ENCODE measurements around the gene CCT7. TPM values are rescaled to one million over a fixed set of nuclear protein-coding genes. Genes with fewer than 3 reads are reported as not detected.

Gene CCT7
- total RNA-seq, 6 experiments from 2014 or later, result 83.5 to 131 (median 99.4) TPM

- intact Hi-C loops (cut with DNase I), result no loop called here
- H3K4me1 ChIP-seq, result no peaks in the 10 kb centered on the region
- H3K4me3 ChIP-seq, result no peak overlapping the region
- H3K36me3 ChIP-seq, result peaks cover 0 to 19% (median 10%) of the 10 kb centered on the region in 4 donors
- TF ChIP-seq POLR2A (IDR thresholded peaks at IDR 0.05), result no peak
- TF ChIP-seq, protein P1, sequence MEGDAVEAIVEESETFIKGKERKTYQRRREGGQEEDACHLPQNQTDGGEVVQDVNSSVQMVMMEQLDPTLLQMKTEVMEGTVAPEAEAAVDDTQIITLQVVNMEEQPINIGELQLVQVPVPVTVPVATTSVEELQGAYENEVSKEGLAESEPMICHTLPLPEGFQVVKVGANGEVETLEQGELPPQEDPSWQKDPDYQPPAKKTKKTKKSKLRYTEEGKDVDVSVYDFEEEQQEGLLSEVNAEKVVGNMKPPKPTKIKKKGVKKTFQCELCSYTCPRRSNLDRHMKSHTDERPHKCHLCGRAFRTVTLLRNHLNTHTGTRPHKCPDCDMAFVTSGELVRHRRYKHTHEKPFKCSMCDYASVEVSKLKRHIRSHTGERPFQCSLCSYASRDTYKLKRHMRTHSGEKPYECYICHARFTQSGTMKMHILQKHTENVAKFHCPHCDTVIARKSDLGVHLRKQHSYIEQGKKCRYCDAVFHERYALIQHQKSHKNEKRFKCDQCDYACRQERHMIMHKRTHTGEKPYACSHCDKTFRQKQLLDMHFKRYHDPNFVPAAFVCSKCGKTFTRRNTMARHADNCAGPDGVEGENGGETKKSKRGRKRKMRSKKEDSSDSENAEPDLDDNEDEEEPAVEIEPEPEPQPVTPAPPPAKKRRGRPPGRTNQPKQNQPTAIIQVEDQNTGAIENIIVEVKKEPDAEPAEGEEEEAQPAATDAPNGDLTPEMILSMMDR (IDR thresholded peaks at IDR 0.05), result no peak
- ATAC-seq (no peak), DNase-seq (peak in 2 of 3 donors; percentile 40 to 58)
- no peaks in the 10 kb centered on the region for H3K9me3 ChIP-seq
- H3K27ac ChIP-seq, result no peak overlapping the region
- 30% methylated on average over 2 of the region's 10 CpGs for WGBS (ENCODE audit: insufficient coverage, low coverage, low lambda C conversion rate, missing lambda C conversion rate)
- no peaks in the 10 kb centered on the region for H3K27me3 ChIP-seq
Measured at GRCh38 chr2:73257425-73258125, 23.5 kb downstream of the CCT7 start.

GRCh38 chr2:73258186-73258912 is 24.2 kb downstream of the CCT7 start:
- H3K9me3 ChIP-seq, result no peaks in the 10 kb centered on the region
- WGBS (ENCODE audit: insufficient coverage, low coverage, low lambda C conversion rate, missing lambda C conversion rate), result no CpG with 5 or more reads among the region's 8 CpGs
- no peaks in the 10 kb centered on the region for H3K4me1 ChIP-seq
- H3K36me3 ChIP-seq, result peaks cover 0 to 11% (median 4%) of the 10 kb centered on the region in 4 donors
- TF ChIP-seq POLR2A (IDR thresholded peaks at IDR 0.05), result no peak
- TF ChIP-seq, protein P1 (IDR thresholded peaks at IDR 0.05), result no peak
- no peak overlapping the region for H3K4me3 ChIP-seq
- no peak overlapping the region for H3K27ac ChIP-seq
- intact Hi-C loops (cut with DNase I), result no loop called here
- no peak for ATAC-seq
- no peak for DNase-seq
- H3K27me3 ChIP-seq, result no peaks in the 10 kb centered on the region

DNA sequence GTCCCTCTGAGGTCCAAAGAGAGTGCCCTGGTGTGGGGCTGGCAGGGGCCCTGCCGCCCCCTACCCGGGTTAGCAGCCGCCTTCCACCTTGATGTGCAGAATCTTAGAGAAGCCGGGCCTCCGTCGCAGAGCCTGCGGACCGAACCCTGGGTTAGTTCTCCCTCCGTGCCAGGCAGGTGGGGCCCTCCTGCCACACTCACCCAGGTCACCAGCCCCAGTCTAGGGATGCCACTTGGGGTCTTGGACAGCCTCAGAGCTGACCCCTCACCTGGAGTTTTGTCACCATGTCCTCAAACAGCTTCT is 24.8 kb downstream of the CCT7 start:
- intact Hi-C loops (cut with DNase I), result no loop called here
- H3K36me3 ChIP-seq, result peaks cover 0 to 6% (median 2%) of the 10 kb centered on the region in 4 donors
- no peaks in the 10 kb centered on the region for H3K4me1 ChIP-seq
- WGBS (ENCODE audit: insufficient coverage, low coverage, low lambda C conversion rate, missing lambda C conversion rate), result 20% methylated on average over 1 of the region's 9 CpGs
- no peak overlapping the region for H3K27ac ChIP-seq
- DNase-seq (no peak), ATAC-seq (no peak)
- H3K27me3 ChIP-seq, result no peaks in the 10 kb centered on the region
- no peak overlapping the region for H3K4me3 ChIP-seq
- H3K9me3 ChIP-seq, result no peaks in the 10 kb centered on the region
- no peak for TF ChIP-seq POLR2A (IDR thresholded peaks at IDR 0.05)
- TF ChIP-seq, protein P1 (IDR thresholded peaks at IDR 0.05), result no peak

- no peaks in the 10 kb centered on the region for H3K4me1 ChIP-seq
- 70% methylated on average over 5 of the region's 8 CpGs for WGBS (ENCODE audit: insufficient coverage, low coverage, low lambda C conversion rate, missing lambda C conversion rate)
- H3K36me3 ChIP-seq, result peaks cover 0 to 2% (median 0%) of the 10 kb centered on the region in 4 donors
- no peaks in the 10 kb centered on the region for H3K27me3 ChIP-seq
- no peak for ATAC-seq
- no peaks in the 10 kb centered on the region for H3K9me3 ChIP-seq
- no peak for DNase-seq
- H3K4me3 ChIP-seq, result no peak overlapping the region
- no peak overlapping the region for H3K27ac ChIP-seq
- intact Hi-C loops (cut with DNase I), result no loop called here
- TF ChIP-seq, protein P1 (IDR thresholded peaks at IDR 0.05), result no peak
- no peak for TF ChIP-seq POLR2A (IDR thresholded peaks at IDR 0.05)
Measured at GRCh38 chr2:73259276-73259675, 25.2 kb downstream of the CCT7 start.

All from right lobe of liver (tissue), 6 donors.